Stomach (tissue), 9 donors: ENCODE measurements around the gene SNX2. TPM values are rescaled to one million over a fixed set of nuclear protein-coding genes. Genes with fewer than 3 reads are reported as not detected.

Experiments
- DNase-seq, 2 donors: peaks; one replicate each; pipeline versions ENCODE4 v3.0.0 to v3.0.0-alpha.2; 2013 to 2019
- H3K27ac ChIP-seq, 5 donors: fragments of 200-600 bp in 4 of 5; sonication (generic) in 4 of 5; one replicate each; pipeline ENCODE4 v1.5.1; 2013 to 2019; ENCODE audit warnings: mild to moderate bottlenecking in 1 of 5, moderate library complexity in 1 of 5
- H3K27me3 ChIP-seq, 3 donors: fragments of 200-600 bp; sonication (generic); one replicate each; pipeline ENCODE4 v1.5.1; 2017 to 2019; ENCODE audit warnings: mixed run types in 1 of 3
- H3K36me3 ChIP-seq, 4 donors: fragments of 200-600 bp; sonication (generic); 1 replicate in 3 of 4; 2 replicates in 1 of 4; pipeline ENCODE4 v1.5.1; 2016 to 2019
- H3K4me1 ChIP-seq, 4 donors: fragments of 200-600 bp; sonication (generic); one replicate each; pipeline ENCODE4 v1.5.1; 2016 to 2019
- H3K4me3 ChIP-seq, 4 donors: fragments of 200-600 bp; sonication (generic) in 3 of 4; one replicate each; pipeline ENCODE4 v1.5.1; 2016 to 2019; ENCODE audit warnings: mild to moderate bottlenecking in 1 of 4
- H3K9me3 ChIP-seq, 4 donors: fragments of 200-600 bp; sonication (generic); one replicate each; pipeline ENCODE4 v1.5.1; 2016 to 2019
- EP300 ChIP-seq: sonication (generic); formaldehyde crosslinking; IDR thresholded peaks from one replicate; pipeline ENCODE4 v1.6.1; 2017; ENCODE audit warnings: antibody characterized with exemption
- POLR2A ChIP-seq, 4 donors: fragments of 450-650 bp; IDR thresholded peaks; one replicate each; pipeline ENCODE4 v1.6.1; 2016; ENCODE audit warnings: antibody characterized with exemption in 4 of 4, control low read depth in 2 of 4, mild to moderate bottlenecking in 1 of 4, moderate library complexity in 1 of 4
- POLR2AphosphoS5 ChIP-seq, 3 donors: sonication (generic); formaldehyde crosslinking; IDR thresholded peaks; one replicate each; pipeline ENCODE4 v1.6.1; 2016; ENCODE audit warnings: antibody characterized with exemption in 3 of 3
- WGBS, 5 donors: extraction: QIAGEN DNeasy Blood & Tissue Kit in 3 of 5; methylation state at CpG; one replicate each; pipeline versions ENCODE4 v1.1.5 to v1.1.7; 2013 to 2018; 5-methylcytosine and 5-hydroxymethylcytosine counted together
- intact Hi-C: fragments of 100-400 bp; cut with DNase I; formaldehyde crosslinking; loops from one replicate; pipeline ENCODE4 v1.15.1; 2023; ENCODE audit warnings: low total_unique reads
- polyA plus RNA-seq, 3 donors: library from polyadenylated mRNA; stranded (reverse); fragments of 200-250 nt; gene quantifications; one replicate each; pipeline ENCODE4 v1.2.3, GENCODE V29; 2013
- total RNA-seq, 5 donors: library from RNA; depleted of rRNA; stranded (reverse); fragments of >200 nt; gene quantifications; one replicate each; pipeline versions ENCODE4 v1.1.0 to v1.2.3, GENCODE V29; 2014 to 2016
- TF ChIP-seq, protein P1 (sequence below), 7 experiments: fragments of 450-650 bp in 4 of 7; fragments of 200-600 bp in 3 of 7; sonication (generic) in 3 of 7; IDR thresholded peaks; one replicate each; pipeline ENCODE4 v1.5.1; 2016 to 2019; ENCODE audit warnings: antibody characterized with exemption in 7 of 7, control low read depth in 2 of 7, mild to moderate bottlenecking in 1 of 7
- donor health status: healthy with polysubstance abuse.
- donor health status: Bipolar disorder and iron deficiency.
- donor health status: healthy.

Gene SNX2
- total and polyA plus RNA-seq, 8 donors: 22.8 to 504 (median 52.8) TPM

- Histone ChIP-seq H3K27ac (no peak overlapping the region), H3K9me3 (peaks cover 0 to 10% (median 5%) of the 10 kb centered on the region in 4 donors), H3K4me1 (peaks cover 0 to 9% (median 7%) of the 10 kb centered on the region in 4 donors), H3K4me3 (no peak overlapping the region), H3K36me3 (peaks cover 0 to 6% (median 0%) of the 10 kb centered on the region in 4 donors), H3K27me3 (no peaks in the 10 kb centered on the region)
- TF ChIP-seq POLR2A (IDR thresholded peaks at IDR 0.05): no peak
- no peak for DNase-seq
- intact Hi-C loops: no loop called here
Observed at GRCh38 chr5:122788996-122789395, 14.1 kb downstream of the SNX2 start.

GRCh38 chr5:122789461-122790171 lies 14.7 kb downstream of the SNX2 start:
- H3K4me3 ChIP-seq: no peak overlapping the region
- H3K4me1 ChIP-seq: peaks cover 0 to 9% (median 7%) of the 10 kb centered on the region in 4 donors
- DNase-seq: no peak
- WGBS, 5 donors: 81 to 93% (median 90%) methylated on average over 5 of the region's 5 CpGs
- TF ChIP-seq EP300 (no peak), POLR2A (IDR thresholded peaks at IDR 0.05) (no peak), POLR2AphosphoS5 (IDR thresholded peaks at IDR 0.05) (no peak)
- TF ChIP-seq, protein P1, sequence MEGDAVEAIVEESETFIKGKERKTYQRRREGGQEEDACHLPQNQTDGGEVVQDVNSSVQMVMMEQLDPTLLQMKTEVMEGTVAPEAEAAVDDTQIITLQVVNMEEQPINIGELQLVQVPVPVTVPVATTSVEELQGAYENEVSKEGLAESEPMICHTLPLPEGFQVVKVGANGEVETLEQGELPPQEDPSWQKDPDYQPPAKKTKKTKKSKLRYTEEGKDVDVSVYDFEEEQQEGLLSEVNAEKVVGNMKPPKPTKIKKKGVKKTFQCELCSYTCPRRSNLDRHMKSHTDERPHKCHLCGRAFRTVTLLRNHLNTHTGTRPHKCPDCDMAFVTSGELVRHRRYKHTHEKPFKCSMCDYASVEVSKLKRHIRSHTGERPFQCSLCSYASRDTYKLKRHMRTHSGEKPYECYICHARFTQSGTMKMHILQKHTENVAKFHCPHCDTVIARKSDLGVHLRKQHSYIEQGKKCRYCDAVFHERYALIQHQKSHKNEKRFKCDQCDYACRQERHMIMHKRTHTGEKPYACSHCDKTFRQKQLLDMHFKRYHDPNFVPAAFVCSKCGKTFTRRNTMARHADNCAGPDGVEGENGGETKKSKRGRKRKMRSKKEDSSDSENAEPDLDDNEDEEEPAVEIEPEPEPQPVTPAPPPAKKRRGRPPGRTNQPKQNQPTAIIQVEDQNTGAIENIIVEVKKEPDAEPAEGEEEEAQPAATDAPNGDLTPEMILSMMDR (IDR thresholded peaks at IDR 0.05): no peak
- intact Hi-C loops: no loop called here
- peaks cover 0 to 10% (median 5%) of the 10 kb centered on the region in 4 donors for H3K9me3 ChIP-seq
- H3K27ac ChIP-seq: no peak overlapping the region
- H3K36me3 ChIP-seq: peaks cover 0 to 6% (median 0%) of the 10 kb centered on the region in 4 donors
- no peaks in the 10 kb centered on the region for H3K27me3 ChIP-seq

GRCh38 chr5:122790354-122791103 lies 15.6 kb downstream of the SNX2 start:
- no peak for TF ChIP-seq EP300
- no peak for TF ChIP-seq POLR2AphosphoS5 (IDR thresholded peaks at IDR 0.05)
- no peak for TF ChIP-seq POLR2A (IDR thresholded peaks at IDR 0.05)
- TF ChIP-seq, protein P1 (IDR thresholded peaks at IDR 0.05): no peak
- WGBS, 5 donors: 93 to 98% (median 97%) methylated on average over 5 of the region's 5 CpGs
- peaks cover 0 to 5% (median 2%) of the 10 kb centered on the region in 4 donors for H3K9me3 ChIP-seq
- H3K27me3 ChIP-seq: no peaks in the 10 kb centered on the region
- intact Hi-C loops: no loop called here
- no peak overlapping the region for H3K27ac ChIP-seq
- no peak for DNase-seq
- peaks cover 0 to 9% (median 7%) of the 10 kb centered on the region in 4 donors for H3K4me1 ChIP-seq
- H3K4me3 ChIP-seq: no peak overlapping the region
- peaks cover 0 to 6% (median 5%) of the 10 kb centered on the region in 4 donors for H3K36me3 ChIP-seq

GRCh38 chr5:122805481-122805880 lies 30.6 kb downstream of the SNX2 start:
- Histone ChIP-seq H3K4me3 (no peak overlapping the region), H3K27ac (no peak overlapping the region), H3K27me3 (no peaks in the 10 kb centered on the region), H3K4me1 (no peaks in the 10 kb centered on the region), H3K36me3 (peaks cover 9 to 86% (median 80%) of the 10 kb centered on the region in 4 donors), H3K9me3 (no peaks in the 10 kb centered on the region)
- no peak for DNase-seq
- WGBS, 5 donors: 89 to 97% (median 96%) methylated on average over 2 of the region's 2 CpGs
- no peak for TF ChIP-seq POLR2AphosphoS5 (IDR thresholded peaks at IDR 0.05)
- TF ChIP-seq, protein P1 (IDR thresholded peaks at IDR 0.05): no peak
- TF ChIP-seq POLR2A (IDR thresholded peaks at IDR 0.05): no peak
- TF ChIP-seq EP300: no peak
- intact Hi-C loops: no loop called here
